Astrocyte (in vitro differentiated cells and primary cell): Measurements from ENCODE around the gene PLXNC1. TPM values are rescaled to one million over a fixed set of nuclear protein-coding genes. Genes with fewer than 3 reads are reported as not detected.

Experiments used
- DNase-seq: peaks from one replicate; pipeline ENCODE4 v3.0.0-alpha.2; 2010; ENCODE audit warnings: low read depth
- FAIRE-seq: peaks from 2 replicates; lab custom pipeline; 2011; peaks lifted over from hg19 to GRCh38; lab: Jason Lieb, UNC
- H2AFZ ChIP-seq: 2 replicates; pipeline ENCODE4 v1.6.0; 2012; ENCODE audit warnings: low read depth, low read length, inconsistent platforms
- H3K27ac ChIP-seq: 2 replicates; pipeline ENCODE4 v1.5.1; 2011; ENCODE audit warnings: low read depth, low read length, inconsistent platforms
- H3K27me3 ChIP-seq: 2 replicates; pipeline ENCODE4 v1.6.0; 2011; ENCODE audit warnings: low read length, inconsistent platforms; ENCODE audit not compliant: insufficient read depth
- H3K36me3 ChIP-seq: 2 replicates; pipeline ENCODE4 v1.5.1; 2011; ENCODE audit warnings: low read length, inconsistent platforms; ENCODE audit not compliant: insufficient read depth
- H3K4me1 ChIP-seq: 2 replicates; pipeline ENCODE4 v1.5.1; 2011; ENCODE audit warnings: low read length, inconsistent platforms; ENCODE audit not compliant: insufficient read depth
- H3K4me2 ChIP-seq: 2 replicates; pipeline ENCODE4 v1.6.0; 2012; ENCODE audit warnings: low read length, inconsistent platforms
- H3K4me3 ChIP-seq: 2 replicates; pipeline ENCODE4 v1.5.1; 2011; ENCODE audit warnings: low read depth, mild to moderate bottlenecking, low read length, inconsistent platforms; ENCODE audit not compliant: insufficient read depth
- H3K79me2 ChIP-seq: 2 replicates; pipeline ENCODE4 v1.6.0; 2012; ENCODE audit warnings: mild to moderate bottlenecking, low read length, inconsistent platforms; ENCODE audit not compliant: insufficient read depth
- H3K9ac ChIP-seq: 2 replicates; pipeline ENCODE4 v1.6.0; 2012; ENCODE audit warnings: mild to moderate bottlenecking, low read length, inconsistent platforms
- H3K9me3 ChIP-seq: 2 replicates; pipeline ENCODE4 v1.5.1; 2012; ENCODE audit warnings: low read depth, mild to moderate bottlenecking, low read length, inconsistent platforms; ENCODE audit not compliant: insufficient read depth
- H4K20me1 ChIP-seq: 2 replicates; pipeline ENCODE4 v1.6.0; 2012; ENCODE audit warnings: low read length, inconsistent platforms; ENCODE audit not compliant: insufficient read depth
- H3K27ac Mint-ChIP-seq: one replicate; pipeline ENCODE4 v1.8.0; 2021; ENCODE audit warnings: mild to moderate bottlenecking, mixed read lengths; ENCODE audit not compliant: unreplicated experiment
- H3K27me3 Mint-ChIP-seq: one replicate; pipeline ENCODE4 v1.8.0; 2021; ENCODE audit warnings: low read depth, mixed read lengths; ENCODE audit not compliant: unreplicated experiment
- H3K36me3 Mint-ChIP-seq: one replicate; pipeline ENCODE4 v1.8.0; 2021; ENCODE audit warnings: low read depth, mixed read lengths; ENCODE audit not compliant: unreplicated experiment
- H3K4me1 Mint-ChIP-seq: one replicate; pipeline ENCODE4 v1.8.0; 2021; ENCODE audit warnings: low read depth, mixed read lengths; ENCODE audit not compliant: unreplicated experiment
- H3K4me3 Mint-ChIP-seq: one replicate; pipeline ENCODE4 v1.8.0; 2021; ENCODE audit warnings: mild to moderate bottlenecking, moderate library complexity, mixed read lengths; ENCODE audit not compliant: unreplicated experiment
- H3K9me3 Mint-ChIP-seq: one replicate; pipeline ENCODE4 v1.8.0; 2021; ENCODE audit warnings: mild to moderate bottlenecking, mixed read lengths; ENCODE audit not compliant: unreplicated experiment
- CTCF ChIP-seq: IDR thresholded peaks from 2 replicates; pipeline ENCODE4 v1.5.1; 2011; ENCODE audit warnings: low read depth, mild to moderate bottlenecking, inconsistent platforms, low read length, moderate library complexity; ENCODE audit not compliant: insufficient read depth
- EZH2 ChIP-seq: IDR thresholded peaks from 2 replicates; pipeline ENCODE4 v1.6.1; 2012; ENCODE audit warnings: mild to moderate bottlenecking, low read length, inconsistent platforms; ENCODE audit not compliant: insufficient read depth
- total RNA-seq: library from RNA; stranded (reverse); gene quantifications from 2 replicates; pipeline ENCODE4 v1.2.1, GENCODE V29; 2021

PLXNC1 gene
- total RNA-seq, 1 donor from 2014 or later = 6.9 TPM

- H3K27ac ChIP-seq = no peak overlapping the region
- peaks cover 10% of the 10 kb centered on the region for H3K27me3 ChIP-seq
- H4K20me1 ChIP-seq = no peaks in the 10 kb centered on the region
- no peak overlapping the region for H2AFZ ChIP-seq
- FAIRE-seq (no peak), DNase-seq (no peak)
- H3K36me3 ChIP-seq = no peaks in the 10 kb centered on the region
- no peak overlapping the region for H3K9ac ChIP-seq
- H3K27me3 Mint-ChIP-seq = no peaks in the 10 kb centered on the region
- no peak overlapping the region for H3K4me2 ChIP-seq
- H3K4me3 Mint-ChIP-seq = no peak overlapping the region
- TF ChIP-seq EZH2 (no peak), CTCF (no peak)
- no peaks in the 10 kb centered on the region for H3K4me1 Mint-ChIP-seq
- H3K36me3 Mint-ChIP-seq = no peaks in the 10 kb centered on the region
- no peaks in the 10 kb centered on the region for H3K9me3 Mint-ChIP-seq
- no peak overlapping the region for H3K4me3 ChIP-seq
- H3K4me1 ChIP-seq = no peaks in the 10 kb centered on the region
- no peak overlapping the region for H3K27ac Mint-ChIP-seq
- H3K79me2 ChIP-seq = no peaks in the 10 kb centered on the region
- no peaks in the 10 kb centered on the region for H3K9me3 ChIP-seq
Observed at GRCh38 chr12:94218233-94218632, 69.9 kb downstream of the PLXNC1 start.

GRCh38 chr12:94219622-94220302 is 71.4 kb downstream of the PLXNC1 start:
- DNase-seq (no peak), FAIRE-seq (no peak)
- TF ChIP-seq CTCF = no peak
- TF ChIP-seq EZH2 = no peak

GRCh38 chr12:94220804-94221203 is 72.4 kb downstream of the PLXNC1 start:
- Histone ChIP-seq H3K4me3 (no peak overlapping the region), H3K27ac (no peak overlapping the region), H3K79me2 (no peaks in the 10 kb centered on the region), H3K4me2 (no peak overlapping the region), H3K27me3 (peaks cover 10% of the 10 kb centered on the region), H3K36me3 (no peaks in the 10 kb centered on the region), H2AFZ (no peak overlapping the region), H3K4me1 (no peaks in the 10 kb centered on the region), H3K9me3 (no peaks in the 10 kb centered on the region), H4K20me1 (no peaks in the 10 kb centered on the region), H3K9ac (no peak overlapping the region)
- Mint-ChIP-seq H3K36me3 (no peaks in the 10 kb centered on the region), H3K27me3 (no peaks in the 10 kb centered on the region), H3K4me3 (no peak overlapping the region), H3K4me1 (no peaks in the 10 kb centered on the region), H3K27ac (no peak overlapping the region), H3K9me3 (no peaks in the 10 kb centered on the region)
- FAIRE-seq = no peak
- no peak for TF ChIP-seq EZH2
- TF ChIP-seq CTCF = no peak
- no peak for DNase-seq

More at GRCh38 chr12:94219622-94220302, 71.4 kb downstream of the PLXNC1 start:
- Mint-ChIP-seq H3K4me3 (no peak overlapping the region), H3K36me3 (no peaks in the 10 kb centered on the region), H3K9me3 (no peaks in the 10 kb centered on the region), H3K27me3 (no peaks in the 10 kb centered on the region), H3K4me1 (no peaks in the 10 kb centered on the region), H3K27ac (no peak overlapping the region)
- H3K9ac ChIP-seq = no peak overlapping the region
- H4K20me1 ChIP-seq = no peaks in the 10 kb centered on the region
- no peaks in the 10 kb centered on the region for H3K9me3 ChIP-seq
- no peak overlapping the region for H3K27ac ChIP-seq
- H3K36me3 ChIP-seq = no peaks in the 10 kb centered on the region
- peaks cover 10% of the 10 kb centered on the region for H3K27me3 ChIP-seq
- no peak overlapping the region for H3K4me2 ChIP-seq
- H3K4me3 ChIP-seq = no peak overlapping the region
- no peaks in the 10 kb centered on the region for H3K4me1 ChIP-seq
- H3K79me2 ChIP-seq = no peaks in the 10 kb centered on the region
- no peak overlapping the region for H2AFZ ChIP-seq
